Breast epithelium (tissue), 4 donors: ENCODE data around the gene IL24. TPM values are rescaled to one million over a fixed set of nuclear protein-coding genes. Genes with fewer than 3 reads are reported as not detected.
A peak's percentile ranks its signal among the peaks of the same experiment; 100 is the strongest.
"Not testable (repeated sequence)": the region's sequence is repeated elsewhere in the genome, so short reads cannot be mapped to it uniquely, and the experiment has no call there.

Experiments used
- DNase-seq, 2 donors: peaks; one replicate each; pipeline ENCODE4 v3.0.0-alpha.2; 2019; ENCODE audit warnings: low spot score in 2 of 2
- H3K27ac ChIP-seq, 2 donors: fragments of 200-600 bp; sonication (generic) in 1 of 2; one replicate each; pipeline ENCODE4 v1.5.1; 2016 to 2019; ENCODE audit warnings: mild to moderate bottlenecking in 1 of 2
- H3K27me3 ChIP-seq, 2 donors: fragments of 200-600 bp; sonication (generic) in 1 of 2; one replicate each; pipeline versions ENCODE4 v1.5.1 to v1.6.0; 2017 to 2019; ENCODE audit warnings: control low read depth in 1 of 2, mild to moderate bottlenecking in 1 of 2
- H3K36me3 ChIP-seq: fragments of 200-600 bp; one replicate; pipeline ENCODE4 v1.5.1; 2019
- H3K4me1 ChIP-seq, 2 donors: fragments of 200-600 bp; sonication (generic); one replicate each; pipeline ENCODE4 v1.5.1; 2016 to 2019; ENCODE audit warnings: control low read depth in 1 of 2
- H3K4me3 ChIP-seq, 3 donors: fragments of 200-600 bp; sonication (generic); 1 replicate in 2 of 3; 2 replicates in 1 of 3; pipeline ENCODE4 v1.5.1; 2016 to 2019; ENCODE audit warnings: mild to moderate bottlenecking in 3 of 3, moderate library complexity in 2 of 3
- H3K9me3 ChIP-seq, 2 donors: fragments of 200-600 bp; sonication (generic) in 1 of 2; one replicate each; pipeline ENCODE4 v1.5.1; 2016 to 2019; ENCODE audit warnings: control low read depth in 1 of 2
- POLR2A ChIP-seq: fragments of 450-650 bp; IDR thresholded peaks from one replicate; pipeline ENCODE4 v1.6.1; 2016; ENCODE audit warnings: antibody characterized with exemption, mild to moderate bottlenecking, moderate library complexity
- POLR2AphosphoS5 ChIP-seq, 3 donors: sonication (generic); formaldehyde crosslinking; IDR thresholded peaks; one replicate each; pipeline ENCODE4 v1.6.1; 2017; ENCODE audit warnings: antibody characterized with exemption in 3 of 3
- intact Hi-C: fragments of 100-400 bp; cut with DNase I; formaldehyde crosslinking; loops from one replicate; pipeline ENCODE4 v1.15.1; 2023; ENCODE audit warnings: low total_unique reads
- total RNA-seq, 3 donors: library from RNA; depleted of rRNA; stranded (reverse); fragments of >200 nt; gene quantifications; one replicate each; pipeline ENCODE4 v1.1.0, GENCODE V29; 2016
- TF ChIP-seq, protein P1 (sequence below), 3 donors: fragments of 450-650 bp; IDR thresholded peaks; one replicate each; pipeline ENCODE4 v1.5.1; 2016 to 2017; ENCODE audit warnings: antibody characterized with exemption in 3 of 3, mild to moderate bottlenecking in 3 of 3, moderate library complexity in 3 of 3

Gene IL24
- total RNA-seq, 3 donors from 2014 or later: 0.59 TPM; not detected in 2

DNA sequence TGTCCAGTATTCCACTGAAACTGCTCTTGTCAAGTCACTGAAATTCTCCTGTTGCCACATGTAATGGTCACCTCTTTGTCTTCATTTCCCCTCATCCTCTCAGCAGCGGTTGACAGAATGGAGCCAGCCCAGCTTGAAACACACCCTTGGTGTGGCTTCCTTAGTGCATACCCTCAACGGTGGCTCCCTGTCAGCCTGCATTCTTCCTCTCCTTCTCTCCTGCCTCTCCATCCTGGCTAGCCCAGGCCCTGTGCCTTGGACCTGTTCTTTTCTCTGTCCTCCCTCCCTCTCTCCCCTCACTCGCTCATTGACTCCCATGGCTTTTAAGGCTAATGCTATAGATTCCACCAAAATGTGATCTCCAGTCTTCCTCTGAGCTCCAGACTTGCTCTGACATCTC lies 20.8 kb downstream of the IL24 start:
- no peak for DNase-seq
- intact Hi-C loops: loop anchor here (2.0 kb wide), 1 partner anchor 101 kb away; no protein-coding TSS in a partner anchor
- Histone ChIP-seq H3K36me3 (no peaks in the 10 kb centered on the region), H3K4me1 (no peaks in the 10 kb centered on the region), H3K9me3 (no peaks in the 10 kb centered on the region), H3K27me3 (no peaks in the 10 kb centered on the region), H3K27ac (no peak overlapping the region), H3K4me3 (no peak overlapping the region)
- no peak for TF ChIP-seq POLR2A
- TF ChIP-seq, protein P1, sequence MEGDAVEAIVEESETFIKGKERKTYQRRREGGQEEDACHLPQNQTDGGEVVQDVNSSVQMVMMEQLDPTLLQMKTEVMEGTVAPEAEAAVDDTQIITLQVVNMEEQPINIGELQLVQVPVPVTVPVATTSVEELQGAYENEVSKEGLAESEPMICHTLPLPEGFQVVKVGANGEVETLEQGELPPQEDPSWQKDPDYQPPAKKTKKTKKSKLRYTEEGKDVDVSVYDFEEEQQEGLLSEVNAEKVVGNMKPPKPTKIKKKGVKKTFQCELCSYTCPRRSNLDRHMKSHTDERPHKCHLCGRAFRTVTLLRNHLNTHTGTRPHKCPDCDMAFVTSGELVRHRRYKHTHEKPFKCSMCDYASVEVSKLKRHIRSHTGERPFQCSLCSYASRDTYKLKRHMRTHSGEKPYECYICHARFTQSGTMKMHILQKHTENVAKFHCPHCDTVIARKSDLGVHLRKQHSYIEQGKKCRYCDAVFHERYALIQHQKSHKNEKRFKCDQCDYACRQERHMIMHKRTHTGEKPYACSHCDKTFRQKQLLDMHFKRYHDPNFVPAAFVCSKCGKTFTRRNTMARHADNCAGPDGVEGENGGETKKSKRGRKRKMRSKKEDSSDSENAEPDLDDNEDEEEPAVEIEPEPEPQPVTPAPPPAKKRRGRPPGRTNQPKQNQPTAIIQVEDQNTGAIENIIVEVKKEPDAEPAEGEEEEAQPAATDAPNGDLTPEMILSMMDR (IDR thresholded peaks at IDR 0.05): no peak
- no peak for TF ChIP-seq POLR2AphosphoS5 (IDR thresholded peaks at IDR 0.05)

DNA sequence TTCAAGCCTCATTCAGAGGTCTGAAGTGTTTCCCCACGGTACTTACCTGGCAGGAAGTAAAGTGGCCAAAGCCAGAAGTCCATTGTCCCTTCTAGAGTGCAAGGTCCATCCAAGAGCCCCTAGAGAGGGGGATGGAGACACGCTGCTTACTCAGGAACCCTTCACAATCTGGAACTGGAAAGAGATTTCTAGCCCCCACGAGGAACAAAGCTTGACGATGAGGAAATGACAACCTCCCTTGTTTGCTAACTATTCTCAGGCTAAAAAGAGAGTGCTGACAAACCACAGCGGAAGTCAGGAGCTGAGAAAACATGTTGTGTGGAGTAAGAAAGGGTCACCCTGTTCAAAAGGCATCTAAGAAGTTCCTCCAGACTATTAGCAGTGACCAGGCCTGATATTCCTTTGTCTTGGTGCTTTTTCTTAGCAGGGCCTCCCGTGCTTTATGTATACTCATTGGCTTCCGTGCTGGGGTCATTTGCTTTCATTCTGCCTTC lies 24.6 kb downstream of the IL24 start, which contains the start of gene FCMR:
FCMR (minus strand) TSS at position 170 of the 494 bp plus-strand sequence; CDS start at position 83, 87 bp downstream.
- no peak for DNase-seq
- peak within 1 kb of the TSS in 2 of 3 donors; percentile 0 to 5 for H3K4me3 ChIP-seq
- intact Hi-C loops: no loop called here
- H3K27ac ChIP-seq: peak within 1 kb of the TSS; percentile 38 to 48
- no peaks in the 10 kb centered on the region for H3K9me3 ChIP-seq
- no peaks in the 10 kb centered on the region for H3K36me3 ChIP-seq
- no peak for TF ChIP-seq POLR2A
- TF ChIP-seq POLR2AphosphoS5 (IDR thresholded peaks at IDR 0.05): no peak
- TF ChIP-seq, protein P1 (IDR thresholded peaks at IDR 0.05): no peak
- H3K4me1 ChIP-seq: no peaks in the 10 kb centered on the region
- H3K27me3 ChIP-seq: no peaks in the 10 kb centered on the region

DNA sequence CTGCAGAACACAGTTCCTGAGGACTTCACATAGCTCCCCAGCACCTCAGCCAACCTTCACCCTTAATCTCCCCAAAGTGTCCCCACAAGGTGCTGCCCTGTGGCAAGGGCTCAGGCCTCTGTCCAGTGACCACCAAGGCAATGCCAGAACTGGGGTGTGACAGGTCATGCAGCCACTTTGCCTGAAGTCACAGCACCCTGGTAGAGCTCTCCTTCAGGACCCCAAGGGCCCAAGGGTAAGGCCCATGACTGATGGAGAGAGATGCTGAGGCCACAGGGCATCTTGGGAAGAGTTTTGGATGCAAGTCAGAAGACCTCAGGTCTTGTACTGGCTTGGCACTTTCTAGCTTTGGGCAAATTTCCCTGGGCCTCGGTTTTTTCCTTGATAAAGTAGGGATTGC lies 25.3 kb downstream of the IL24 start:
- DNase-seq: no peak
- H3K27me3 ChIP-seq: no peaks in the 10 kb centered on the region
- no peaks in the 10 kb centered on the region for H3K36me3 ChIP-seq
- peak overlapping the region; percentile 30 to 48 for H3K27ac ChIP-seq
- intact Hi-C loops: no loop called here
- no peaks in the 10 kb centered on the region for H3K4me1 ChIP-seq
- TF ChIP-seq POLR2A: no peak
- H3K4me3 ChIP-seq: no peak overlapping the region
- H3K9me3 ChIP-seq: no peaks in the 10 kb centered on the region

DNA sequence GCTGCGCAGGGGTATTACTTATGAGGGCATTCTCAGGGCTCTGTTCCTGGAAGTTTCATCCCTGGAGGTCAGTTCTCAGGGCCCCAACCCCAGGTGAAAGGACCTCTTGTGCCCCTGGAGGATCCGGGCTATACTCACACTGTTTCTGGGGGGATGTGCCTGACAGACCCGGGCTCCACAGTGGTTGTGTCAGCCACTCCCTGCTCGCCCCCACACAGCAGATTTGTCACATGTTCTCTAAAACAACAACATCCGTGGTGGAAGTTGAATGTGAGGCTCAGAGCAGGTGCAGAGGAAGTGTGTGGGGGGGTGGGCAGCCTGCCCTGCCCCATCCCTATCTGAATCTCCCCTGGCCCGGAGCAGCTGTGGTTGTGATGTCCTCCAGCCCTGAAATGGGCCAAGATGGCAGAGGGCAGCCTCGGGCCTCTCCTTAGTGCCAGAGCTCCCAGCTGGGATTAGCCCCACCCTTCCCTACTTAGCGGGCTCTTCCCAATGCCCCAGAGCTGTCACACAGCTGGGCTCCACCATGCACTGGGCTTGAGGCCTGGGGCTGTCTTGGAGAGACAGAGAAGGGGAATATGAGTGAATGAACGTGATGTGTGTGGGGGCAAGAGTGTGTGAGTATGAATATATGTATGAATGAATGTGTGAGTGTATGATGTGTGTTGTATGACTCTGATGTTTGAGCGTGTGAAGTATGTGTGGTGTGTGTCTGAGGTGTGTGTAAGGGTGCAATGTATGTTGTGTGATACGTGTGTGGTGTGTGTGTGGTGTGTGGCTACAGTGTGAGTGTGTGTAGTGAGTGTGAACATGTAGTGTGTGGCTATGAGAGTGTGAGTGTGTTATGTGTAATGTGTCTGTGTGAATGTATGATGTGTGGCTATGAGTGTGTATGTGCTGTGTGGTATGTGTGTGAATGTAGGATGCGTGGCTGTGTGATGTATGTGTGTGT lies 26.0 kb downstream of the IL24 start:
- intact Hi-C loops: no loop called here
- Histone ChIP-seq H3K9me3 (no peaks in the 10 kb centered on the region), H3K27ac (peak overlapping the region; percentile 30 to 48)

DNA sequence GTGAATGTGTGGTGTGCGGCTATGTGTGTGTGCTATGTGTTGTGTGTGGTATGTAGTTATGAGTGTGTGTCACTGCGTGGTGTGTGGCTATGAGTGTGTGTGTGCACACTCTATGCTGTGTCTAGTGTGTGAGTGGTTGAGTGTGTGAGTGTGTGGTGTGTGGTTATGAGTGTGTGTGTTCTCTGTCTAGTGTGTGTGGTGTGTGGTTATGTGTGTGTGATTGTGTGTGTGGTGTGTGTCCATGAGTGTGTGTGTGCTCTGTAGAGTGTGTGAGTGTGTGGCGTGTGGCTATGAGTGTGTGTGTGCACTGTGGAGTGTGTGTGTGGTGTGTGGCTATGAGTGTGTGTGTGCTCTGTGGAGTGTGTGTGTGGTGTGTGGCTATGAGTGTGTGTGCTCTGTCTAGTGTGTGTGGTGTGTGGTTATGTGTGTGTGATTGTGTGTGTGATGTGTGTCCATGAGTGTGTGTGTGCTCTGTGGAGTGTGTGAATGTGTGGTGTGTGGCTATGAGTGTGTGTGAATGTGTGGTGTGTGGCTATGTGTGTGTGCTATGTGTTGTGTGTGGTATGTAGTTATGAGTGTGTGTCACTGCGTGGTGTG lies 26.8 kb downstream of the IL24 start:
- H3K27ac ChIP-seq, DNase-seq, H3K36me3 ChIP-seq, intact Hi-C loops, H3K4me3 ChIP-seq, H3K4me1 ChIP-seq, H3K9me3 ChIP-seq, H3K27me3 ChIP-seq: not testable (repeated sequence)

More for the DNA sequence above, 26.0 kb downstream of the IL24 start:
- H3K27me3 ChIP-seq: no peaks in the 10 kb centered on the region
- no peak for TF ChIP-seq POLR2AphosphoS5 (IDR thresholded peaks at IDR 0.05)
- no peak overlapping the region for H3K4me3 ChIP-seq
- DNase-seq: no peak
- H3K4me1 ChIP-seq: no peaks in the 10 kb centered on the region
- no peaks in the 10 kb centered on the region for H3K36me3 ChIP-seq

DNA sequence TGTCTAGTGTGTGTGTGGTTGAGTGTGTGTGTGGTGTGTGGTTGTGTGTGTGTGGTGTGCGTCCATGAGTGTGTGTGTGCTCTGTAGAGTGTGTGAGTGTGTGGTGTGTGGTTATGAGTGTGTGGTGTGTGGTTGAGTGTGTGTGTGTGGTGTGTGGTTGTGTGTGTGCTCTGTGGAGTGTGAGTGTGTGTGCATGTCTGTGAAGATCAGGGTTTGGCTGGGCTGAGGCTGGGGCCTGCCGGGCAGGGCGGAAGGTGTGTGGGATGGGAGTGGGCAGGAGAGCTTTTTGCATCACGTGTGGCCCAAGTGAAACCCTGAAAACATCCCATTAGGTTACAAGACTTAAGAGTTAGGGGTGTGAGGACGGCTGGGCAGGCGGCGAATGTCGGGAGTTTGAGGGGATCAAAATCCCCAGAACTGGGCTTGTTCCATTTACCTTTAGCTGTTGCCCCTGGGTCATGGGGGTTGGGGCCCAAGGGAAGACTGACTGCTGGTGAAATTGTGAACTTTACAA lies 27.4 kb downstream of the IL24 start:
- TF ChIP-seq POLR2A (no peak), POLR2AphosphoS5 (IDR thresholded peaks at IDR 0.05) (no peak)
- TF ChIP-seq, protein P1 (IDR thresholded peaks at IDR 0.05): no peak
- intact Hi-C loops: no loop called here
- DNase-seq: no peak
- Histone ChIP-seq H3K27me3 (no peaks in the 10 kb centered on the region), H3K9me3 (no peaks in the 10 kb centered on the region), H3K27ac (no peak overlapping the region), H3K4me1 (no peaks in the 10 kb centered on the region), H3K36me3 (no peaks in the 10 kb centered on the region), H3K4me3 (no peak overlapping the region)
